HG02798 (cell line): ENCODE data around the gene DUSP22.
"Not testable (repeated sequence)": the region's sequence is repeated elsewhere in the genome, so short reads cannot be mapped to it uniquely, and the experiment has no call there.

Experiments
- ATAC-seq: cut with Tn5 transposase; IDR thresholded peaks from one replicate; pipeline ENCODE4 v1.9.1; 2021; ENCODE audit warnings: mild to moderate bottlenecking; ENCODE audit not compliant: unreplicated experiment, poor library complexity

Gene DUSP22

DNA sequence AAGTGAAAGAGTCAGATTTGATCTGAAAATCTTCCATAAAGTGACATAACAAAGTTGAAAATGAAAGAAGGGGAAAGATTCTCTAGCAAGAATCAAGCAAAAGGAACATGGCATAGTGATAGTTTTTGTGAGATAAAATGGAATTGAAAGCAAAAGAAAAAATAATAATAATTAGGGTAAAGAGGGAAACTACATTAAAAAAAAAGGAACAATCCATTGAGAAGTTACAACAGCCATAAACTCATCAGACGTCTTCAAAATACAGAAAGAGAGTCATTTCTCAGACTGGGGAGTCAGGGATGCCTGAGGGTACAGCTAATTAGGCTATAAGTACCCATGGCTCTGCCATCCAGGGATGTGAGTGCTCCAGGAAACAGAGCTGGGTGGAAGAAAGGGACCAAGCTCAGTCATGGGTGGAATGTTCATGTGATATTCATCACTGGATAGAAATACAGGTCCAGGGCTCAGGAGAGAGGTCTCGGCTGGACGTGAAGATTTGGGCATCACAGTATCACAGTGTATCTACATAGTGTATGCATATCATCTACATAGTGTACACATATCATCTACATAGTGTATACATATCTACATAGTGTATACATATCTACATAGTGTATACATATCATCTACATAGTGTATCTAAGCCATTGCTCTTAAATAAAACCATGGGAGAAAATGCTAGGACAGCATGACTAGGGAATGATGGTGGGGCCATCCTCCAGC, 29.4 kb downstream of the DUSP22 start:
- no peak for ATAC-seq

DNA sequence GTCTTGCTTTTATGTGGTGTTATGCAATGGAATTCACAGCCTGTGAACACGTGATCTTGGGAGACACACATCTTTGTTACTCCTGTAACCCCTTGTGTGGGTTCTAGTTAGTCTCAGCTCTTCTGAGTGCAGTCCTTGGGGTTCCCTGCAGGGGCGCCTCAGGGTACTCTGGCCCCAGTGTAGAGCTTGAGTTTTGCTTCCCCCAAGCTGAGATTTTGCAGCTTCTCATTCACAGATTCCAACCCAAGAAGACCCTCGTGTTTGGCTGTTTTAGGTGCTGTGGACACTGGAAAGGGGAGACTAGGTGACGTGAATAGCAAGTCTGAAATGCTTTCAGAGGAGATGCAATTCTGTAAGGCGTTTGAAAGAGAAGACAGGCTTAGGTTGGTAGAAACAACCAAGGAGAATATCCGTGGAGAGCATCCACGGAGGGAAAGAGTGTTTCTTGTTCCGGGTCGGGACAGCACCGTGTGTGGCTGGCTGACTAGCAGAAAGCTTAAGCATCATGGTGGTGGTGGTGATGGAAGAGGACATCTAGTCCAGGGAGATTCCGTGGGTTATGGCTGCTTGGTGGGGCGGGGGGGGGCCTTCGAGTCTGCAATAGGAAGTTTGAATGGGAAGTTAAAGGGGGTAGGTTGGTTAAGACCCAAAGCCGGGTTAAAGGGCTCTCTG, 30.1 kb downstream of the DUSP22 start:
- no peak for ATAC-seq

GRCh38 chr6:322940-323729, 30.8 kb downstream of the DUSP22 start:
- no peak for ATAC-seq

- ATAC-seq, result no peak
Measured at GRCh38 chr6:323730-324088, 31.4 kb downstream of the DUSP22 start.

- ATAC-seq, result no peak
Measured at GRCh38 chr6:324116-324728, 31.9 kb downstream of the DUSP22 start.

DNA sequence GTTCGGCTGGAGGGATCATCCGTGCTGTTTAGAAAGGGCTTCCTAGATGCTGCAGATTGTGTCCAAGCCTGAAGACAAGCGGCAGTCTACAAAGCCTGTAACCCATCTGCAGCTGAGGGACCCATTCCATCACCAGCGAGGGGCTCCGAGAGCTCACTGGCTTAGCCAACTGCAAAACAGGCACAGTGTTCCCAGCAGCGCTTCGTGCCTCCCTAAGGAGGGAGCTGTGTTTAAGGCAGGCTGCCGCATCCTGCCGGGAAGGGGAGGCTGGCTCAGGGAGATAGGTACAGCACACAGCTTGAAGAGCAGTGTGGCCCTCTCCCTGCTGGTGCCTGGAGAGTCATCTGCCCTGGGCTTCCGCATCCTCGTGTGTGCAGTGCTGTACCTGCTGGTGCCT, 32.4 kb downstream of the DUSP22 start:
- ATAC-seq, result no peak

DNA sequence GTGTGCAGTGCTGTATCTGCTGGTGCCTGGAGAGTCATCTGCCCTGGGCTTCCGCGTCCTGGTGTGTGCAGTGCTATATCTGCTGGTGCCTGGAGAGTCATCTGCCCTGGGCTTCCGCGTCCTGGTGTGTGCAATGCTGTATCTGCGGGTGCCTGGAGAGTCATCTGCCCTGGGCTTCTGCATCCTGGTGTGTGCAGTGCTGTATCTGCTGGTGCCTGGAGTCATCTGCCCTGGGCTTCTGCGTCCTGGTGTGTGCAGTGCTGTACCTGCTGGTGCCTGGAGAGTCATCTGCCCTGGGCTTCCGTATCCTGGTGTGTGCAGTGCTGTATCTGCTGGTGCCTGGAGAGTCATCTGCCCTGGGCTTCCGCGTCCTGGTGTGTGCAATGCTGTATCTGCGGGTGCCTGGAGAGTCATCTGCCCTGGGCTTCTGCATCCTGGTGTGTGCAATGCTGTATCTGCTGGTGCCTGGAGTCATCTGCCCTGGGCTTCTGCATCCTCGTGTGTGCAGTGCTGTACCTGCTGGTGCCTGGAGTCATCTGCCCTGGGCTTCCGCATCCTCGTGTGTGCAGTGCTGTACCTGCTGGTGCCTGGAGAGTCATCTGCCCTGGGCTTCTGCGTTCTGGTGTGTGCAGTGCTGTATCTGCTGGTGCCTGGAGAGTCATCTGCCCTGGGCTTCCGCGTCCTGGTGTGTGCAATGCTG, 33.0 kb downstream of the DUSP22 start:
- ATAC-seq, result not testable (repeated sequence)

GRCh38 chr6:326066-326465, 33.8 kb downstream of the DUSP22 start:
- not testable (repeated sequence) for ATAC-seq

DNA sequence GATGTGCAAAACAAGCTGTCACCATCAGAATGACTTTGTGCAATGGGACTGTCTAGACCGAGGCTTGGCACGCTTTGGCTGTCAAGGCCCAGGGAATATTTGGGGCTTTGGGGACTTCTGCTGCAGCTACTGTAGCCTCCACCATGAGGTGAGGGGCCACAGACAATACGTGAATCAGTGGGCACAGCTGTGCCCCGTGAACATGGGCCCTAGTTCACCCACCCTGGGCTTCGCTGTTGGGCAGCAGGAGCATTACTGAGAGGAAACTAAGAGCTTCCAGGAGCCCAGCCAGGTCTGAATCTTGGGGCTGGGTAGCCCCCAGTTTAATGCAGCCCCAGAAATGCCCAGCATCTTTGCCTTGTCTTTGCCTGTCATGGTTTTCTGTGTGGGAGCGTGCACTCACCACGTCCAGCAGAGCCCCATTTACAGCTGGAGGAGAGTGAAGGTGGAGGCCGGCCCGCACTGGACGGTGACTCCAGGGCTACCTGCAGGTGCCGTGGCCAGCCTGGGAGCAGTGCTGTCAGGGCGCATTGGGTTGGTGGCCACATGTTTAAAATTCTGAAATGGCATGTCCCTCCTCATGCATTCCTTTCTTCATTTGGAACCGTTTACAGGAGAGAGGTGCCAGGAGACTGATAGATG, 34.7 kb downstream of the DUSP22 start:
- no peak for ATAC-seq

DNA sequence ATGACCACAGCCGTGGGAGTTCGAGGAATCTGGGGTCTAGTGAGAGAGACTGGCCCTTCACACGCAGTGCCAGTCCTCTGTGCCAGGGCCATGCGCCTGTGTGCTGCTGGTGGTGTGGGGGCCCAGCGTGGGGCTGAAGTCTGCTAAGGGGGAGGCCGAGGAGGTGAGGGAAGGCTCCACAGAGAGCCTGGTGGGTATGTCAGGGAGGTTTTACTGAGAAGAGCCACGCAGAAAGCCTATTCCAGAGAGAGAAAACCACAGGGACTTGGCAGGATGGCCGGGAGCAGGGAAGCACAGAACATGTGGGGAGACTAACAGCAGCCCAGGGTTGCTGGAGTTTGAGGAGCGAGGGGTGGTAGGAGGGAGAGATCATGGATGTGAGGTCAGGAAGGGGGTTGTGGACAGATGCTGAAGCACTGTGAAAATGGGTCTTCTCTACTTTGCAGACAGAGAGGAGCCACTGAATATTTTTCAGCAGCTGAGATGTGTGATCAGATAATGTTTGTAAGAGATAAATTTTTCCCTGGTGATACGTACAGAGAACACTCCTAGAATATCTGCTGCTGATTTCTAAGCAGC, 35.3 kb downstream of the DUSP22 start:
- ATAC-seq, result no peak

GRCh38 chr6:328136-328670, 35.9 kb downstream of the DUSP22 start:
- ATAC-seq, result peak; percentile 73

- no peak for ATAC-seq
Measured at GRCh38 chr6:328924-329323, 36.6 kb downstream of the DUSP22 start.

GRCh38 chr6:329888-330691, 37.8 kb downstream of the DUSP22 start:
- peak; percentile 18 for ATAC-seq

DNA sequence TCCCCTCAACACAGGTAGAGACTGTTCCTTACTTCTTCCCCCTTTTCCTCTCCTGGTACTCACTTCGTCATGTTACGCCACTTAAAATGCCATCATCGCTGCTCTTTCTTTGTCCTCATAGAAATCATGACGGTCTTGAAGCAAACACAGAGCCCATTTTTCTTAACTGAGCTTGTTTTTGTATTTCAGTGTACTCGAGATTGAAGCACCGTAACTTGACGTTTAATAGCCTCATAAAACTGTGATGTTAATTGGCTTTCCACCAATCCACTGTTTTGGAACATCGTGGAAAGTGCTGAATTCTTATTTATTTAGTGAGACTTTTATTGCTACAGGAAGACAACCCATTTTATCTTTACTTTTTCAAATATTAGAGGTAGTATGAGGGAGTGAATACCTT, 38.7 kb downstream of the DUSP22 start:
- no peak for ATAC-seq

DNA sequence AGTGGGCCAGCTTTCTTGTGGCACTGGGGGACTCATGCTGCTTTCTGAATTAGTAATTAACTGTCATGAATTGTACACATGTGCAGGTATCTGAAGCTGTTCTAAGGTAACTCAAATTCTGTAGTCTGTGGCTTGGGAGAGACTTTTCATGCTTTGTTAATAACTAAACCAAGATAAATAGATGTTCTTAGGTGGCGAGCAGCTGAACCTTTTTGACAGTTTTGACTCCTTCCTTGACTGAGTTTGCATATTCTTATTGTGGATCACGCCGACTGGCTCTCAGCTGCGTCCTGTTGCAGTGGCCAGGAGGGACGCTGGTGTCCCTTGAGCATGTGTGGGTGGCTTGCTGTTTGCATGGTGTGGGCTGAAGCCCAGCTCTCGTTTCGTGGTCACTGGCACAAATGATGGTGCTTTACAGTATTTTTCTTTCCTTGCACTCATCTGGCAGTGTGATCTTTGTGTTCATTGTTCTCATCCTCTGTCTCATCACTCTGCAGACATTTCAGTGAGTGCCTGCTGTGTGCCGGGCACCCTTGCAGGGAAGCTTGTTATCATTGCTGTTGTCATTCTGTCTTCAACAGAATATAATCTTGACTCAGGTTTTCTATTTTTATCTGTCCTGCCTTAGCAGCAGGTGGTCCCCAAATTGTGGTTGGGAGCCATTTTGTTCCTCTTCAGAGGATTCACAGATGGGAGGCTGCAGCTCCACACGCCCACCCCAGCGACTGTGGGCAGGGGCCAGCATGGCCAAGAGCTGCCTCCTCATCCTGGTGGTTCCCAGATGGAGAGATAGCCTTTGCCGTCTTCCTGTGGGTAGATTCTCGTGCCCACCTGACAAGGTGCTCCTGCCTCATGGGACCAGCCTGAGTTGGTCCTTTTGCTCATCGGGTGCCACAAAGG, 39.6 kb downstream of the DUSP22 start:
- peak; percentile 40 for ATAC-seq

DNA sequence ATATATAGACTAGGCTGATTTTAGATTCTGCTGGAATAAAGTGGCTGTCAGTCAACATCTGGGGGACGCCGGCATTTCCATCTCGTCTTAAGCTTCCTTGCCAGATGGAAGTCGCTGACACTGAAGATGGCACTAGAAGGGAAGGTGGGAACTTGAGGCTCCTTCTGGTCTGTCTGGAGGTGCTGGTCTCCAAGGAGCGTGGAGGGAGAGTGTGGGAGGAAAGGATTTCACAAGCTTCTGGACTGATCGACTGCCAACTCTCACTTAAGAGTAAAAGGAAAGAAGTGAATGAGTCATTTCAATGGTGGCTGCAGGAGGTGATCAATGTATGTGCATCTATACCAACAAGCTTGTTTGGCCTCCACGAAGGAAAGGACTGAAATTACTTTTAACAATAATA, 40.4 kb downstream of the DUSP22 start:
- ATAC-seq, result no peak

- no peak for ATAC-seq
Measured at GRCh38 chr6:333379-334002, 41.2 kb downstream of the DUSP22 start.
